Nephron progenitor cell (in vitro differentiated cells): Measurements from ENCODE around the gene ZFHX3.

ENCODE experiments used
- DNase-seq: peaks from one replicate; pipeline ENCODE4 v3.0.0; 2021
- H3K27ac Mint-ChIP-seq: 2 replicates; pipeline ENCODE4 v1.8.0; 2021; ENCODE audit warnings: mild to moderate bottlenecking, moderate library complexity, mixed read lengths
- H3K27me3 Mint-ChIP-seq: 2 replicates; pipeline ENCODE4 v1.8.0; 2021; ENCODE audit warnings: mild to moderate bottlenecking, low read depth, mixed read lengths; ENCODE audit not compliant: poor library complexity
- H3K36me3 Mint-ChIP-seq: 2 replicates; pipeline ENCODE4 v1.8.0; 2021; ENCODE audit warnings: low read depth, mixed read lengths
- H3K4me1 Mint-ChIP-seq: 2 replicates; pipeline ENCODE4 v1.8.0; 2021; ENCODE audit warnings: mixed read lengths
- H3K4me3 Mint-ChIP-seq: 2 replicates; pipeline ENCODE4 v1.8.0; 2021; ENCODE audit warnings: mild to moderate bottlenecking, moderate library complexity, mixed read lengths
- H3K9me3 Mint-ChIP-seq: 2 replicates; pipeline ENCODE4 v1.8.0; 2021; ENCODE audit warnings: mild to moderate bottlenecking, moderate library complexity, mixed read lengths
- TF ChIP-seq, protein P1 (sequence below): fragments of 200-600 bp; sonication (generic); IDR thresholded peaks from 2 replicates; pipeline ENCODE4 v1.5.0; 2021; ENCODE audit warnings: antibody characterized with exemption

ZFHX3 gene

DNA sequence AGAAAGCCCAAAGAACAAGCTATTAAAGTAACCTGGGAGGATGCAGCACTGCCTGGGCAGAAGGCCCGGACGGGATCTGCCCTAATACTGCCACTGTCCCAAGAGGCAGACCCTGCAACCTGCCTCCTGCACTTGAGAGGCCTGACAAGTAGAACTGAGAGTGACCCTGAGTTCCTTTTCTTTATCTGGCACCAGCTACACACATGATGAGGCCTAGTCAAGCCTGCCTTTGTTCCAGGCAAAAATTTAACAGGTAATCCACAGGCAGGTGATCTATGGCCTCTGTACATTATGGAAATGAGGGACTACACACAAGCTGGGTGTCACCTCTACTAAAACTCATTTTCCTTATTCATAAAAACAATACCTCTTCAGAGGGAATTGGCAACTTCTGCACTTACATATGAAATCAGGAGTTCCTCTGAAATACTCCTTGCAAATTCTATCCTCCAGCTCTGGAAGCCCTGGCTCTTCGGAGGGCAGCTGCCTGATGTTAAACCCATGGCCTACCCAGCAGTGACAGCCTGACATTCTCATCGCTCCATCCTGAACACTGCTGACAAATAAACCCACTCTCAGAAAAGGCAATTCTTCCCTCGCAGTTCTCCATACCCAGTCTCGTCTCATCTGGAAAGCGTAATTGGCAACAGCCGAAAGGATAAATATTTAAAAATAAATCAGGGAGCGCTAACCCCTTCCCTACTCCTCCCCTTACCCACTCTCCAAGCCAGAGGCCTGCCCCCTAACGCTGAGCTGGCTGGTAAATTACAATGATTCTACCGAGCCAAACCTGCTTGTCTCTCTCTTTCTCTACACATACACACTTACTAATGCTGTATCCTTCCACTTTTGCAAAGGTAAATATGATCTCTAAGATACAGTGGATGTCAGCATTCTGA, 2.5 kb upstream of the ZFHX3 start:
- DNase-seq, result no peak
- peaks cover 21% of the 10 kb centered on the region for H3K4me1 Mint-ChIP-seq
- TF ChIP-seq, protein P1, sequence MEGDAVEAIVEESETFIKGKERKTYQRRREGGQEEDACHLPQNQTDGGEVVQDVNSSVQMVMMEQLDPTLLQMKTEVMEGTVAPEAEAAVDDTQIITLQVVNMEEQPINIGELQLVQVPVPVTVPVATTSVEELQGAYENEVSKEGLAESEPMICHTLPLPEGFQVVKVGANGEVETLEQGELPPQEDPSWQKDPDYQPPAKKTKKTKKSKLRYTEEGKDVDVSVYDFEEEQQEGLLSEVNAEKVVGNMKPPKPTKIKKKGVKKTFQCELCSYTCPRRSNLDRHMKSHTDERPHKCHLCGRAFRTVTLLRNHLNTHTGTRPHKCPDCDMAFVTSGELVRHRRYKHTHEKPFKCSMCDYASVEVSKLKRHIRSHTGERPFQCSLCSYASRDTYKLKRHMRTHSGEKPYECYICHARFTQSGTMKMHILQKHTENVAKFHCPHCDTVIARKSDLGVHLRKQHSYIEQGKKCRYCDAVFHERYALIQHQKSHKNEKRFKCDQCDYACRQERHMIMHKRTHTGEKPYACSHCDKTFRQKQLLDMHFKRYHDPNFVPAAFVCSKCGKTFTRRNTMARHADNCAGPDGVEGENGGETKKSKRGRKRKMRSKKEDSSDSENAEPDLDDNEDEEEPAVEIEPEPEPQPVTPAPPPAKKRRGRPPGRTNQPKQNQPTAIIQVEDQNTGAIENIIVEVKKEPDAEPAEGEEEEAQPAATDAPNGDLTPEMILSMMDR, result no peak
- no peaks in the 10 kb centered on the region for H3K27me3 Mint-ChIP-seq
- H3K9me3 Mint-ChIP-seq, result no peaks in the 10 kb centered on the region
- no peak overlapping the region for H3K27ac Mint-ChIP-seq
- H3K4me3 Mint-ChIP-seq, result no peak overlapping the region
- H3K36me3 Mint-ChIP-seq, result no peaks in the 10 kb centered on the region

DNA sequence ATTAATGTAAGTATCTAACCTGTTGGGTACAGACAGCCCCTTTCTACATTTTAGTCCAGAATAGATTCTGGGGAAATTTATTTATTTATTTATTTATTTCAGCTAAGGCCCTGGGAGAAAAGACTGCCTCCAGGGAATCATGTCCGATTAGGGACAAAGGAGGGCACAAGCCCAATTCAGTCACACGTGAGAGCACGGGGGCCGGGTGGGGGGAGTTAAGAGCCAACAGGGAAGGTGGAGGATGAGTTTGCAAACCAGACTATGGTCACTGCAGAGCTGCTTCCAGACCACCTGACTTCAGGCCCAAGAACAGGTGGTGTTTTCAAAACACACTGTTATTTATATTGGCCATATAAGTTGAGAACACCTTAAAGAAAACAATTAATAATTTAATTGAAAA, 1.6 kb upstream of the ZFHX3 start:
- no peak for DNase-seq
- H3K36me3 Mint-ChIP-seq, result no peaks in the 10 kb centered on the region
- H3K27me3 Mint-ChIP-seq, result no peaks in the 10 kb centered on the region
- no peaks in the 10 kb centered on the region for H3K9me3 Mint-ChIP-seq
- H3K4me1 Mint-ChIP-seq, result peaks cover 30% of the 10 kb centered on the region
- TF ChIP-seq, protein P1, result no peak
- H3K4me3 Mint-ChIP-seq, result peak overlapping the region; percentile 78
- no peak overlapping the region for H3K27ac Mint-ChIP-seq

DNA sequence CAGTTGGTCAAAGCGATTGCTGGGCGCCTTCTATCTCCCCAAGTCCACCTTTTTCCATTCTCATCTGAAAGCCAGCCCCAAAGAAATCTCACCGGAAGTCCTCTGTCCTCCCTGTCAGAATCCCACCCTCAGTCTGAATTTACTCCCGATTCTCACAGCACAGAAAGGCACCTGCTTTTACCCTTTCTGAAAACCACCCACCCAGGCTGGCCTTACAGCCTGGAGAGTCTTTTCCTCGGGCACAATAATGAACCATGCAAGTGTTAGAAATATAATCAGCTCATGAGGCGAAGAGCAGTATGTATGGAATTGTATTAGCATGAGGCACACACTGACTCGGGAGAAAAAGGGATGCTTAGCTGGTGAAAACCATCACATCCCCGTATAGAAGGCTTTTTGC, 1.2 kb upstream of the ZFHX3 start:
- TF ChIP-seq, protein P1, result no peak
- Mint-ChIP-seq H3K36me3 (no peaks in the 10 kb centered on the region), H3K27me3 (no peaks in the 10 kb centered on the region), H3K9me3 (no peaks in the 10 kb centered on the region), H3K4me3 (peak overlapping the region; percentile 78), H3K4me1 (peaks cover 34% of the 10 kb centered on the region), H3K27ac (peak overlapping the region; percentile 93)
- DNase-seq, result no peak

DNA sequence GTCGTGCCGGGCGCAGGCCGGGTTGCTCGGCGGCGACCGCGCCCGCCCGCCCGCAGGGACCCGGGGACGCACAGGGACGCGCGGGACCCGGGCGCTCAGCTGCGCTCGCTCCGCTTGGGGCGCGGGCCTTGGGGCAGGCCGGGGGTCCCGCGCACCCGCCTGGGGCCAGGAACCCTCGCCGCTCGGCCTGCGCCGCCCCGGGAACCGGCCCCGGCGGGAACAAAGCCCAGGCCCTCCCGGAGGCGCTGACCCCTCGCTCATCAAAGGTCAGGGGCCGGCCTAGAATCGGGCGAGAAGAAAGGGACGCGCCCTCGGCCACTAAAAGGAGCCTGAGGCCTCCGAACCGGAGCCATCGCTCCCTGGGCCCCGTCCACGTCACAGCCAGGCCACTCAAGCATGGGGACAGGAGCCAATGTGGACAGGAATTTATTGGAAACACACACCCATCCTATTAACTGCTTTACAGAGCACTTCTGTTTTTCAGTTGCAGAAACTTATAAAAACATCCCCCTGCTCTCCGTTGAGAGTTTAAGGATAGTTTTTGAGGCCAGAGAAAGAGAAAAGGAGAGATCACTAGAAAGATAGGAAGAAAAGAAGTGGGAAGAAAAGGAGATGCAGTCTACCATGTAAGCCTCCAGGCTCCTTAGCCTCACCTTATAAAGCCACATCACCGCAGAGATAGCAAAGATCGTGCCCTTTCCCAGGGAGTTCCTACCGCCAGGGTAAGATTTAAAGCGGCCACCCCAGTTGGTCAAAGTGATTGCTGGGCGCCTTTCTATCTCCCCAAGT, 558 bp upstream of the ZFHX3 start:
- TF ChIP-seq, protein P1, result no peak
- H3K27me3 Mint-ChIP-seq, result peaks cover 1% of the 10 kb centered on the region
- H3K27ac Mint-ChIP-seq, result peak overlapping the region; percentile 93

DNA sequence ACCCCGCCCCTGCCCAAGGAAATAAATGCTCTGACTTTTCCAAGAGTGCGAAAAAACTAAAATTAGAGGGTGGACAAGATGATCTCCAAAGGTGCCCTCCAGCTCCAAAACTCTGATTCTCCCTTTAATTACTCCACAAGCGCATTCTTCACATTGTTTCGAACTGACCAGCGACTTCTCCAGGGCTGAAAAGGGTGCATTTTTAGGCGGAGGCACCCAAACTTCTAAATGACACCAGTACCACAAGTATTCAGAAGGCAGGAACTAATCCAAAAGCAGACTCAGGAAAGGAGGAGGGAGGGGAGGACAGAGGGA, 750 bp downstream of the ZFHX3 start:
- peaks cover 53% of the 10 kb centered on the region for H3K4me1 Mint-ChIP-seq
- peak overlapping the region; percentile 46 for H3K27ac Mint-ChIP-seq
- H3K4me3 Mint-ChIP-seq, result peak overlapping the region; percentile 87
- H3K36me3 Mint-ChIP-seq, result no peaks in the 10 kb centered on the region
- TF ChIP-seq, protein P1, result no peak
- no peaks in the 10 kb centered on the region for H3K9me3 Mint-ChIP-seq
- no peak for DNase-seq
- peaks cover 8% of the 10 kb centered on the region for H3K27me3 Mint-ChIP-seq

More for the DNA sequence above, 558 bp upstream of the ZFHX3 start:
- H3K36me3 Mint-ChIP-seq, result no peaks in the 10 kb centered on the region
- H3K9me3 Mint-ChIP-seq, result no peaks in the 10 kb centered on the region
- DNase-seq, result peak; percentile 75
- H3K4me3 Mint-ChIP-seq, result peak overlapping the region; percentile 78
- peaks cover 40% of the 10 kb centered on the region for H3K4me1 Mint-ChIP-seq
